ENCODE results near the gene ETS1.

DNA sequence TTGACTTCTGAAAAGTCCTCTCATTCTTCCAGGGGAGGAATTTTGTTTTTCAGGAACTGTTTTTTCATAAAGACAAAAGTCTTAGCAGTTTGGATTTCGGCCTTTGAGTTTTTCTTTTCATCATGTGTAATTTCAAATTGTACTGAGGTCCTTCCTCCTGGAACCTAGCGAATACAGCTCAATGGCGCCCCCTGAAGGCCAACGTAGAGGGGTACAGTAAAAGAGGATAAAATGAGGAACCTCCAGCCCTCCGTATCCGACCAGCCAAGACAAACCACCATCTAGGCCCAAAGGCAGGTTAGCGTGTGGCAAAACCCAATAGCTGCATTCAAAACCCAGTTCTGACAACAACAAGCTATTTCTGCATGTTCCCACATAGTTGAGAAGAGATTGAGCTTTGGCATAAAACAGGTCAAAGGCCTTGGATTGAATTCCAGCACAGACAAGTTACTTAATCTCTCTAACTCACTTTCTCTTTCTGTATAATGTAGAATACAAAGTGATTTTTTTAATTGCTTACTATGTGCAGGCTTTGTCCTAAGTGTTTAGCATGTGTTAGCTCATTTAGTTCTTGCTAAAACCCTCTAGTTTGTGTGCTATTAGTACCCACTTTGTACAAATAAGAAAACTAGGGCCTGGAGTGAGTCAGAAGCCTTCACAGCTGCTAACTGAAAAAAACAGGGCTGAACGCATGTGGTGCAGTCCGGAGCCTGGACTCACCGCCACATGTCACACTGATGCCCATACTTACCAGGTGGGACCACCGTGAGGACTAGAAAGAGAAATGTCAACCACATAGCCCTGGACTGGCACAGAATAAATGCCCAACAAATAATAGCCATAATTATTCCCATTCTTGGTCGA lies 43.2 kb upstream of the ETS1 start:
- TF ChIP-seq SIN3A (IDR thresholded peaks at IDR 0.05; ENCODE audit: borderline replicate concordance, insufficient read depth, low read length) (no peak), REST (IDR thresholded peaks at IDR 0.05; ENCODE audit: insufficient read depth in 1 of 2, low read depth in 2 of 2, low read length in 2 of 2) (no peak), TAF1 (IDR thresholded peaks at IDR 0.05; ENCODE audit: borderline replicate concordance, insufficient read depth, low read length) (peak; percentile 26; the same call in 1 of the 2 replicates), POLR2AphosphoS5 (IDR thresholded peaks at IDR 0.05; ENCODE audit: low read depth, low read length) (no peak), FOXP2 (optimal IDR thresholded peaks at IDR 0.05; ENCODE audit: borderline replicate concordance, extremely low read depth, extremely low read length, insufficient read depth) (no peak)
